HEK293 (cell line): ENCODE data around the gene ZER1.

Experiments
- CTCF ChIA-PET: fragments of 350-600 bp; formaldehyde crosslinking; extraction: SDS; loops from one replicate; lab custom pipeline; 2021; ENCODE audit warnings: antibody characterized with exemption; lab: Yijun Ruan, JAX
- POLR2A ChIA-PET: fragments of 300-600 bp; formaldehyde crosslinking; extraction: SDS; loops from one replicate; lab custom pipeline; 2020; ENCODE audit warnings: antibody characterized with exemption, inconsistent platforms; lab: Yijun Ruan, JAX
- H3K27ac ChIP-seq: fragments of 200-500 bp; sonication (Bioruptor generic); 2 replicates; pipeline ENCODE4 v1.5.1; 2014; ENCODE audit warnings: low read depth, low read length, control low read depth, inconsistent platforms; ENCODE audit errors: extremely low read depth
- H3K36me3 ChIP-seq, 2 experiments: fragments of 200-500 bp in 1 of 2; sonication (Bioruptor generic) in 1 of 2; 1 replicate in 1 of 2; 2 replicates in 1 of 2; pipeline ENCODE4 v1.5.1; 2014 to 2017; ENCODE audit warnings: inconsistent platforms in 2 of 2, low read length in 2 of 2; ENCODE audit not compliant: control insufficient read depth in 2 of 2, insufficient read depth in 1 of 2
- H3K4me1 ChIP-seq: fragments of 200-500 bp; sonication (Bioruptor generic); 2 replicates; pipeline ENCODE4 v1.5.1; 2014; ENCODE audit warnings: mild to moderate bottlenecking, low read length, inconsistent platforms; ENCODE audit not compliant: control insufficient read depth, insufficient read depth
- H3K4me3 ChIP-seq: 2 replicates; pipeline ENCODE4 v1.5.1; 2011; ENCODE audit warnings: low read depth, mild to moderate bottlenecking, control low read depth, low read length, moderate library complexity
- H3K9me3 ChIP-seq: fragments of 200-500 bp; sonication (Bioruptor generic); 2 replicates; pipeline ENCODE4 v1.5.1; 2014; ENCODE audit warnings: low read depth, low read length, inconsistent platforms; ENCODE audit not compliant: control insufficient read depth, insufficient read depth
- HIC1 ChIP-seq: fragments of 450-650 bp; formaldehyde crosslinking; IDR thresholded peaks from 2 replicates; pipeline ENCODE4 v1.5.1; 2016; ENCODE audit warnings: missing biosample characterization, missing genetic modification characterization
- KLF10 ChIP-seq: fragments of 450-650 bp; IDR thresholded peaks from 2 replicates; pipeline ENCODE4 v1.5.1; 2018; ENCODE audit warnings: missing biosample characterization, mild to moderate bottlenecking, missing genetic modification characterization
- PBX3 ChIP-seq: sonication (generic); formaldehyde crosslinking; IDR thresholded peaks from 2 replicates; pipeline ENCODE4 v1.8.1; 2022; ENCODE audit warnings: mild to moderate bottlenecking, moderate library complexity, missing genetic modification reagents
- RBAK ChIP-seq: fragments of 450-650 bp; formaldehyde crosslinking; IDR thresholded peaks from 2 replicates; pipeline ENCODE4 v1.5.1; 2016; ENCODE audit warnings: missing biosample characterization, missing genetic modification characterization
- SP3 ChIP-seq: fragments of 450-650 bp; formaldehyde crosslinking; IDR thresholded peaks from 2 replicates; pipeline ENCODE4 v1.5.1; 2016; ENCODE audit warnings: missing biosample characterization, missing genetic modification characterization
- SP7 ChIP-seq: fragments of 450-650 bp; formaldehyde crosslinking; IDR thresholded peaks from 2 replicates; pipeline ENCODE4 v1.5.1; 2016; ENCODE audit warnings: missing biosample characterization, missing genetic modification characterization
- TRIM28 ChIP-seq: IDR thresholded peaks from 2 replicates; pipeline ENCODE4 v1.6.1; 2011; ENCODE audit warnings: low read length, control low read depth, borderline replicate concordance
- YY1 ChIP-seq: fragments of 450-650 bp; formaldehyde crosslinking; IDR thresholded peaks from 2 replicates; pipeline ENCODE4 v1.5.1; 2018; ENCODE audit warnings: missing biosample characterization, missing genetic modification characterization
- ZBTB17 ChIP-seq: fragments of 450-650 bp; formaldehyde crosslinking; IDR thresholded peaks from 2 replicates; pipeline ENCODE4 v1.5.1; 2016; ENCODE audit warnings: missing biosample characterization, missing genetic modification characterization
- ZBTB48 ChIP-seq: fragments of 450-650 bp; formaldehyde crosslinking; IDR thresholded peaks from 2 replicates; pipeline ENCODE4 v1.5.1; 2016; ENCODE audit warnings: missing biosample characterization, missing genetic modification characterization
- ZBTB8A ChIP-seq: fragments of 450-650 bp; formaldehyde crosslinking; IDR thresholded peaks from 2 replicates; pipeline ENCODE4 v1.5.1; 2016; ENCODE audit warnings: missing biosample characterization, missing genetic modification characterization
- ZNF169 ChIP-seq: fragments of 450-650 bp; formaldehyde crosslinking; IDR thresholded peaks from 2 replicates; pipeline ENCODE4 v1.5.1; 2016; ENCODE audit warnings: missing biosample characterization, missing genetic modification characterization
- ZNF362 ChIP-seq: fragments of 450-650 bp; formaldehyde crosslinking; IDR thresholded peaks from 2 replicates; pipeline ENCODE4 v1.5.1; 2016; ENCODE audit warnings: missing biosample characterization, missing genetic modification characterization
- ZNF37A ChIP-seq: fragments of 450-650 bp; IDR thresholded peaks from 2 replicates; pipeline ENCODE4 v1.5.1; 2018; ENCODE audit warnings: missing biosample characterization, missing genetic modification characterization
- ZNF394 ChIP-seq: fragments of 450-650 bp; formaldehyde crosslinking; IDR thresholded peaks from 2 replicates; pipeline ENCODE4 v1.5.1; 2016; ENCODE audit warnings: missing biosample characterization, missing genetic modification characterization, mild to moderate bottlenecking, moderate library complexity, borderline replicate concordance
- ZNF510 ChIP-seq: fragments of 450-650 bp; formaldehyde crosslinking; IDR thresholded peaks from 2 replicates; pipeline ENCODE4 v1.5.1; 2018; ENCODE audit warnings: mild to moderate bottlenecking, missing genetic modification characterization, missing biosample characterization; ENCODE audit not compliant: insufficient replicate concordance
- ZNF514 ChIP-seq: fragments of 450-650 bp; formaldehyde crosslinking; IDR thresholded peaks from 2 replicates; pipeline ENCODE4 v1.5.1; 2016; ENCODE audit warnings: missing biosample characterization, missing genetic modification characterization
- ZNF549 ChIP-seq: fragments of 450-650 bp; IDR thresholded peaks from 2 replicates; pipeline ENCODE4 v1.5.1; 2018; ENCODE audit warnings: missing biosample characterization, missing genetic modification characterization, mild to moderate bottlenecking, inconsistent platforms, moderate library complexity
- ZNF654 ChIP-seq: fragments of 450-650 bp; formaldehyde crosslinking; IDR thresholded peaks from 2 replicates; pipeline ENCODE4 v1.5.1; 2016; ENCODE audit warnings: low read depth, missing biosample characterization, missing genetic modification characterization
- ZNF660 ChIP-seq: fragments of 450-650 bp; IDR thresholded peaks from 2 replicates; pipeline ENCODE4 v1.5.1; 2018; ENCODE audit warnings: missing biosample characterization, mild to moderate bottlenecking, missing genetic modification characterization
- ZNF791 ChIP-seq: fragments of 450-650 bp; formaldehyde crosslinking; IDR thresholded peaks from 2 replicates; pipeline ENCODE4 v1.5.1; 2016; ENCODE audit warnings: missing biosample characterization, missing genetic modification characterization
- ZNF843 ChIP-seq: fragments of 450-650 bp; formaldehyde crosslinking; IDR thresholded peaks from 2 replicates; pipeline ENCODE4 v1.5.1; 2016; ENCODE audit warnings: missing biosample characterization, missing genetic modification characterization
- TF ChIP-seq, protein P1 (sequence below): fragments of 450-650 bp; formaldehyde crosslinking; IDR thresholded peaks from 2 replicates; pipeline ENCODE4 v1.5.1; 2016; ENCODE audit warnings: missing biosample characterization, missing genetic modification characterization

The ZER1 gene

GRCh38 chr9:128742401-128742800 is 29.3 kb downstream of the ZER1 start:
- H3K4me1 ChIP-seq, result no peaks in the 10 kb centered on the region
- TF ChIP-seq TRIM28, result no peak
- TF ChIP-seq, all 188 proteins: peak for 0
- Histone ChIP-seq H3K36me3 (peaks cover 0 to 32% of the 10 kb centered on the region in 2 experiments; a peak in 2 of 3 replicates), H3K27ac (no peak overlapping the region), H3K4me3 (no peak overlapping the region), H3K9me3 (no peaks in the 10 kb centered on the region)
- POLR2A ChIA-PET, result interaction anchor here (1.1 to 1.4 kb wide), 2 partner anchors 9 to 76 kb away, joined by 3 to 4 read pairs; partner anchors contain the start of gene ENDOG
- CTCF ChIA-PET, result interaction anchor here (1.0 to 2.8 kb wide), 2 partner anchors 9 to 265 kb away, joined by 3 to 21 read pairs; no protein-coding TSS in a partner anchor

- no peaks in the 10 kb centered on the region for H3K4me1 ChIP-seq
- no peak for TF ChIP-seq ZNF791 (tag by site-specific recombination)
- no peak for TF ChIP-seq ZNF843 (tag by site-specific recombination)
- no peak for TF ChIP-seq RBAK
- no peak for TF ChIP-seq SP3 (tag by site-specific recombination)
- no peak for TF ChIP-seq ZNF37A (tag by site-specific recombination)
- TF ChIP-seq ZBTB17, result no peak
- no peak for TF ChIP-seq KLF10
- TF ChIP-seq ZNF510 (tag by site-specific recombination), result no peak
- TF ChIP-seq ZNF362 (tag by site-specific recombination), result no peak
- TF ChIP-seq PBX3 (CRISPR knock-in tag), result no peak
- TF ChIP-seq ZNF549, result no peak
- TF ChIP-seq, protein P1, sequence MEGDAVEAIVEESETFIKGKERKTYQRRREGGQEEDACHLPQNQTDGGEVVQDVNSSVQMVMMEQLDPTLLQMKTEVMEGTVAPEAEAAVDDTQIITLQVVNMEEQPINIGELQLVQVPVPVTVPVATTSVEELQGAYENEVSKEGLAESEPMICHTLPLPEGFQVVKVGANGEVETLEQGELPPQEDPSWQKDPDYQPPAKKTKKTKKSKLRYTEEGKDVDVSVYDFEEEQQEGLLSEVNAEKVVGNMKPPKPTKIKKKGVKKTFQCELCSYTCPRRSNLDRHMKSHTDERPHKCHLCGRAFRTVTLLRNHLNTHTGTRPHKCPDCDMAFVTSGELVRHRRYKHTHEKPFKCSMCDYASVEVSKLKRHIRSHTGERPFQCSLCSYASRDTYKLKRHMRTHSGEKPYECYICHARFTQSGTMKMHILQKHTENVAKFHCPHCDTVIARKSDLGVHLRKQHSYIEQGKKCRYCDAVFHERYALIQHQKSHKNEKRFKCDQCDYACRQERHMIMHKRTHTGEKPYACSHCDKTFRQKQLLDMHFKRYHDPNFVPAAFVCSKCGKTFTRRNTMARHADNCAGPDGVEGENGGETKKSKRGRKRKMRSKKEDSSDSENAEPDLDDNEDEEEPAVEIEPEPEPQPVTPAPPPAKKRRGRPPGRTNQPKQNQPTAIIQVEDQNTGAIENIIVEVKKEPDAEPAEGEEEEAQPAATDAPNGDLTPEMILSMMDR (tag by site-specific recombination), result no peak
- ChIA-PET CTCF (interaction anchor here (1.1 to 5.3 kb wide), 2 partner anchors 78 to 193 kb away, joined by 3 to 41 read pairs; no protein-coding TSS in a partner anchor), POLR2A (interaction anchor here (1.4 kb wide), 1 partner anchor 11 kb away, joined by 3 read pairs; the partner anchor contains the start of gene ZDHHC12)
- no peak overlapping the region for H3K4me3 ChIP-seq
- no peak overlapping the region for H3K27ac ChIP-seq
- H3K9me3 ChIP-seq, result no peaks in the 10 kb centered on the region
- peaks cover 0 to 43% of the 10 kb centered on the region in 2 experiments; a peak in 2 of 3 replicates for H3K36me3 ChIP-seq
Measured at GRCh38 chr9:128735373-128735772, 36.4 kb downstream of the ZER1 start.

DNA sequence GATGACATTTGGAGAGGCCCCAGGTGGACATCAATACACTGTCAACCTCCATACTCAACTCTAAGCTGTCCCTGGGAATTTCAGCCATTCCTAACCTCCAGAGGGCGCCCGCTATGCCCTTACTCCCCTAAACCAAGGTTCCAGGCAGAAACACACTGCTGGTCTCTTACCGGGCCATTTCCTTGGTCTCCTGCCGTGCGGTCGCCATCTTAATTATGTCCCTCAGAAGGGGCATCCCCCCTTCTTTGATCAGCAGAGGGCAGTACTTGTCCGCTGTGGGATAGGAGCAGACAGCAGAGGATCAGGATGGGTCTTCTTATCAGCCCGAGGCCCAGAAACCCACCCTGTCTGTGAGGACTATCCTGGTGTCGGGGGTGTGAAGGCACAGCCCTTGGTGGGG is 38.5 kb downstream of the ZER1 start:
- ChIA-PET CTCF (interaction anchor here (0.6 to 5.3 kb wide), 38 partner anchors 9 to 1020 kb away, joined by 3 to 41 read pairs (median 5); partner anchors contain the start of genes ENDOG, KYAT1, LRRC8A and PHYHD1), POLR2A (interaction anchor here (1.0 to 2.1 kb wide), 3 partner anchors 9 to 85 kb away, joined by 3 to 11 read pairs (median 6); partner anchors contain the start of genes ENDOG and ZDHHC12)
- Histone ChIP-seq H3K36me3 (peaks cover 0 to 39% of the 10 kb centered on the region in 2 experiments; a peak in 2 of 3 replicates), H3K27ac (no peak overlapping the region), H3K9me3 (no peaks in the 10 kb centered on the region), H3K4me1 (no peaks in the 10 kb centered on the region), H3K4me3 (no peak overlapping the region)
- TF ChIP-seq ZBTB8A (tag by site-specific recombination) (0 out of 2 replicates have a peak, but pooled peaks have one; percentile 57), SP7 (tag by site-specific recombination) (peak; percentile 59; the same call in 1 of the 2 replicates), ZNF394 (tag by site-specific recombination) (no peak), ZBTB48 (tag by site-specific recombination) (peak; percentile 87), ZNF654 (peak; percentile 93), YY1 (tag by site-specific recombination) (peak; percentile 89), KLF10 (0 out of 2 replicates have a peak, but pooled peaks have one; percentile 33), ZNF169 (tag by site-specific recombination) (no peak), HIC1 (tag by site-specific recombination) (no peak), ZNF510 (tag by site-specific recombination) (no peak), ZNF514 (no peak), ZNF660 (tag by site-specific recombination) (peak; percentile 93)
- TF ChIP-seq, protein P1 (tag by site-specific recombination), result peak; percentile 95
